ENCODE measurements around the gene NFIX.
A peak's percentile ranks its signal among the peaks of the same experiment; 100 is the strongest.

Gene NFIX

DNA sequence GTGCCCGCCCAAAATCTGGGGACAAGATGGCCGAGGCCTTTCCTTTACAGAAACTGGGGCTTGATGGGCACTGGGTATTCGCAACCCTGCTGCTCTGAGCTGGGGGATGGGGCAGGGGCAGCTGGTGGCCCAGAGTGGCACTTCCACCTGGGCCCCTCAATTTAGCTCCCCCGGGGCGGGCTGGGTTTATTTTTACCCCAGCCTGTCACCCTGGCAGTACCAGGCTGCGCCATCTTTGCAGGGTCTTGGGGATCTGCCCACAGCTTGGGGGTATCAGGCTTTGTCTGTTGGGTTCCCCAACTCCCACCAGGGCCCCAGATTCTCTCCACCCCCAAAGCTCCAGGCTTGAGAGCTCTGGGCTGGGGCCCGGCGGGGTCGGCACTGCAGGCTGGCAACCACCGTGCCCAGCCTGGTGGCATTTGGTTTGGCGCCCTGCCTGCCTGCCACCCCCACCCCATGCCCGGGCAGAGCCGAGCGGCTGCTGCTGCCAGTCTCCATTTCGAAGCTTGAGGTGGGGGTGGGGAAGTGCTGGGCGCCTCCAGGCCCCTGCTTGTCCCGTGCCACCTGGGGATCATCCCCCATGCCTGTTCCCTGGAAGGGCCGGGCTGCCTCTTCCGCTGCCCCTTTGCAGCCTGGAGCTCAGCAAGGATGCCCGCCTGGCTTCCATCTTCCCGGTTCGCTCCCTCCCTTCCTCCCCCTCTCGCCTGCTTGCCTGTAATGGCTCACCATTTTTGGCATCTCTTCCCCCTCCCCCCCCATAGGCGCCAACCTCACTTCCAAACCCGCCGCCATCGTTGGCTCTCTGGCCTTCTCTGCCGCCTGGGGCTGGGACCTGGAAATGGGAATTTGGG is 11.4 kb downstream of the NFIX start:
- peak in 15 of 56 donors; percentile 20 to 59 (median 41) for DNase-seq

- DNase-seq = peak in 16 of 56 donors; percentile 20 to 56 (median 42)
Measured at GRCh38 chr19:13007292-13008045, 12.2 kb downstream of the NFIX start.

- peak in 2 of 56 donors; percentile 9 to 23 for DNase-seq
Measured at GRCh38 chr19:13008926-13009787, 13.9 kb downstream of the NFIX start.

DNA sequence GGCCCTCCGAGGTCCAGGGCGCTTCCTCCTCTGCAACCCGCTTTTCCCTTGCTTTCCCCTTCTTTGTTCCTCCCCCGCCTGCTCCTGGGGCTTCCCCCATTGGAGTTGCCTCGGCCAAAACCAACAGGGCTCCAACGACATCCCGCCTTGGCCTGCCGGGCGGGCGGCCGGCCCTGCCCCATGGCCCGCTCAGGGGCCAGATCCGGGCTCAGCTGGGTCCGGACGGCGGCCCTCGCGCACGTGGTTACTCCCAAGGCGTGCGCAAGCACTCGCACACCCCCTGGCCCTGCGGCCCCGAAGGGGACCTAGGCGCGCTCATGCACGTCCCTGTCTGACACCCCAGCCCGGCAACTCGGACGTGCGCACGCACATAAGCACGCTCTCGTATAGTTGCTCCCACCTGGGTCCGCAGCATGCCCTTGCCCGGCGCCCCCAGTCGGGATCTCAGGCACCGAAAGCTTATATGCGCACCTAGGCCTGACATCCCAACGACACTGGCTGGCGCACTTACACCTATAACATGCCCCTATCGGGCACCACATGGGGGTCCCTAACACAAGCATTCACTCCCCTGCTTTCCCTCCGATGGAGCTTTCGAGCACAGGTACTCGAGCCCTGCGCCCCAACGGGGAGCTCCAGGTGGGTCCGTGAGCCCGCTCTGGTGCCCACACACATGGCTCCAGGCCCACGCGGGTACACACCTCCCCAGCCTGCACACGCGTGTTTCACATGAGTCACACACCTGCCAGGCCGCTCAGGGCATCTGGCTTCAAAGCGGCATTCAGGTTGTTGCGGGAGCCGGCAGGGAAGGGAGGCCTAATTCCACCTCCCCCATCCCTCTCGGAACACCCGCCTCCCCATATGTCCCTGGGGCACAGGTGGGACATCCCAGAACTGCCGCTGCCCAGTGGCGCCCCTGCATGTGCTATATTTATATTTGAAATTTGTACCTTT is 15.0 kb downstream of the NFIX start:
- DNase-seq = peak in 1 of 56 donors; percentile 15

GRCh38 chr19:13010992-13011652 is 15.8 kb downstream of the NFIX start:
- DNase-seq = no peak

DNA sequence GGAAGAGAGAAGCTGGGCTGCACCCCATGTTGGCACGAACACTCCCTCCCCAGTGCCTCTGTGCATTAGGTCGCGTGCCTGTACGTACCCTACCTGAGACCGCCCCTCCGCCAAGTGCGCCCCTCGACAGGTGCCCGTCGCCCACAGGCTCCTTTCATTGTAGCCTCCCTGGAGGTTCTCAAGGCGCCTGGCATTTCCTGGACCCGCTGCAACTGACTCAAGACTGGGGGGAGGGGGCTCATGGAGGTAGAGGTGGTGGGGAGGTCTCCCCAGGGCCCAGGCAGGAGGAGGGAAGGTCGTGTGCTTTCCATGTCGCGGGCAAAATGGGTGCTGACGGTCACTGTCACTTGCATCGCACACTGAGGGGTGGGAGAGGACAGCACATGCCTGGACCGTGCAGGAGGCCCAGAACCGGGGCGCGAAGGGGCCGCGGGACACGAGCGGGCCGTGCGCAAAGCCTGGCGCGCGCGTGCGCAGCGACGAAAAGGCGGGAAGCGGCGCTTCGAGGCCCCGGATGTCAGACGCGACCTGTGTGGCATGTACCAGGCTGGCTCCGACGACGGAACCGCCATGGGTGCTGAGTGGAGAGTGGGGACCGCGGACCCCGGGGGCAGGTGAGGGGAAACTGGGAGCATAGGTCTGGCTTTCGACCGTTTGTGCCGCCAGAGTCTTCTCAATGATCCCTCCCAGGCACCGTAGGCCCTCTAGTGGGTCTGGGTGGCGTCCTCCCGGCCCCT is 16.5 kb downstream of the NFIX start:
- no peak for DNase-seq

DNA sequence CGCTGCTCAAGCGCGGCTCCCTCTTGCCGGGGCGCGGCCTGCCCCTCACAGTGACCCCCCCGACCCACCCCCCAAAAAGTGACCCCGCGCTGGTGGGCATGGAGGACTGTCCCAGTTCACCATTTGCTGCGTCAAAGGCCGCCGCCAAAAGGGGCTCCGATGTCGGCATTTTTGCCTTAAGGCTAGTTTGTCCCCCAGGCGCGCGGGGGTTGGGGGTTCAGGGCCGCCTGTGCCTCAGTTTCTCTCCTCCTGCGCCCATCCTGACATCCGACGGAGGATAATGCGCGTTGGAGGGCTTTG is 17.1 kb downstream of the NFIX start:
- no peak for DNase-seq

DNA sequence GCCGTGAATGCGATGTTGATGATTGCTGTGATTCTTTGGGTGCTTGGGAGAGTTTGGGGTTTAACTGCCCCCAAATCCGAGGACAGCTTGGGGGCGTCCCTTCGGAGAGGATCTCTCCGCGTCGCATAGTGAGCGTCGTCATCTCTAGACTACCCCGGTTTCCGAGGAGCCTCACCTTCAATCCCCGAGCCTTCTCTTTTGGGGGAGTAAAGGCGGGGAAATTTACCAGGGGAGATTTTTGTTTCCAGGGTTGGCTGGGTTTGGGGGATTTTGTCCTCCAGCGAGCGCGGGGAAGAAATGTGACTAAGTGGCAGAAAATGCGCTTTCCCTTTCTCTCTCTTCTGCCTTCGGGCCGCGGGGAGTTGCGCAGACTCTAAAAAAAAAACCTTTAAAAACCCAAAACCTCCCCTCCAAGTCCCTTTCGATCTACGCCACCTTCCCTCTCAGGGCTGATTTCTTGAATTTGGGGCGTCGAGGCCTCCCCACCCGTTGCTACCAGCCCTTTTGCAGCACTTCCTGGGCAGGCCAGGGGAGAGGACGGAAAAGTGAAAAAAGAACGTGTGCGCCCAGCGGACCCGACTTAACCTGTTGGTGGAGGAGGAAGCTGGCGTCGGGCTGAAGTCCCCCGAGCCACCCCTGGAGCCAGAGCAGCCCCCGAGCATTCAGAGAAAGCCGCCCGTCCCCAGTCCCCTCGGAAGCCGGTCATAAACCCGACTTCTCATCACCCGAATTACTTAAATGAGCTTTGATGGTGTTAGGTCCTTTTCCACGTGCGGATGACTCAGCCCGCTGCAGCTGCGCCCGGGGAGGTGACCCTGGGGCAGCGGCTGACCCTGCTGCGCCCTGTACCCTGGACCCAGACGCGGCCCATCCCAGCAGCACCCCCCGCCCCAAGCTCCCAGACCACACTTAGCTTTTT is 17.7 kb downstream of the NFIX start:
- DNase-seq = peak in 16 of 56 donors; percentile 17 to 60 (median 41)

- peak in 6 of 56 donors; percentile 36 to 47 (median 41) for DNase-seq
Measured at GRCh38 chr19:13013649-13014048, 18.4 kb downstream of the NFIX start.

DNA sequence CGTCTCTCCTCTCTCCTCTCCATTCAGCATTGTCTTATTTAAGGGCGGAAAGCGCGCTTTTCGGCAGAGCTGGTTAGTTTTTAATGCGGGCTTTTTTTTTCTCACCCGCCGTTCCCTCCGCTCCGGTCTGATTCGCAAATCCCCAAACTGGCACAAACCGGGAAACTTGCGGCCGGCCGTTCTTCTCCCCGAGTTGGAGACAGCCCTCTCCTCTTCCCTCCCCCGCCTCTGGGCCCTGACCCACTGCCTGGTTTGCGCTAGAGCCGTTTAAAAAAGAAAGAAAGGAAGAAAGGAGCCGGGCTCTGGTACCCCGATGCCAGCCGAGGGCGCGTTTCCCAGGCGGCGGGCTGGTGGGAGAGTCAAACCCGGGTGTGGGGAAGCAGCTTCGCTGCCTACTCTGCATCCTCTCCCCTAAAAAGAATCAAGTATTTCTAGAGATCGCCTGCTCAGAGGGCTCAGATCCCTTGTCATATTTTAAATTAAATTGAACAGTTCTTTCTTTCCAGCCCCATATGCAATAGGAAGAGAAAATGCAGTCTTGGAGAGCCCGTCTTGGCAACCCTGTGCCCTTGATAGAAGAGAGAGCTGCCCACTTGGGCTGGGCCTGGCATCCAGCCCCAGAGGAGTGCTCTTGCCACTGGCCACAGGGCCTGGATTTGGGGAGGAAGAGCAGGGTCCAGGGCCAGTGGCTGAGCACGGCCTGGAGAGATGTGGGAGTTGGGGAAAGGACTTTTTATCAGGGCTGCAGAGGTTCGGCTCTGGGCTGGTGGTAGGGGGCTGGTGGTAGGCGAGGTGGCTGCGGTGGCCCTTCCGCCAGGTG is 19.0 kb downstream of the NFIX start:
- peak in 45 of 56 donors; percentile 25 to 79 (median 58) for DNase-seq

- DNase-seq = no peak
Measured at GRCh38 chr19:13014921-13015280, 19.6 kb downstream of the NFIX start.

DNA sequence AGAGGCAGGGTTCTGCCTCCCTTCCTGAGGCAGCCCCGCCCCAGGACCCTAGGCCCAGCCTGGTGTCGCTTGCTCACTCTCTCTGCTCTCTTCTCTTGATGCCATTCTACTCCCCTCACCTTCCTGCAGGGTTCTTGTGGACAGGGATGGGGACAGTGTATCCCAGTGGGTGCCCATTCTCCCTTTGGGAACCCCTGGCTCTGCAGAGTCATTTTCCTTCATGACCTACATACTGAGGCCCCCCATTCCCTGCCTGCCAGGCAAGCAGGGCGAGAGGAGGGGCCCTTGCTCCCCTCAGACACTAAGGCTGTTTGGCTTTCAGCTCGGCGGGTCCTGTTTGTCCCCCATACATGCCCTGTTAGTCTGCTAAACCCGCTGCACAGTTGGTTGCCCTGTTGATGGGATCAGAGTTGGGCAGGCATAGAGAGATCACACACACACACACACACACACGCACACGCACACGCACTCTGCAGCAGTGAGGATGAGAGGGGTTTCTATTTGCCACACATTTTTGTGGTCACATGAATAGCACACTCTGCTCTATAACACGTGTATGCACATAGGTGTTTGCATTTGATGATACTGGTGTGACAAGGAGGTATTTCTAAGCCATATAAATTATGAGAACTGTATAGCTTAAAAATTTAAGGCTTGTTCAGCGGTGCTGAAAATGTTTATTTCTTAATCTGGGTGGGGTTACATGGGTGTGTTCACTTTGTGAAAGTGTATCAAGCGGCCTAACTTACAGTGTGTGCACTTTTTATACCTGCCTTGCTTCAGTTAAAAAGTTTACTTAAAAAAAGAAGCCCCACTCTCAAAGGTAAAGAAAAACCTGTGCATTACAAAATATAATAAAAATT is 20.3 kb downstream of the NFIX start:
- peak in 1 of 56 donors; percentile 8 for DNase-seq

DNA sequence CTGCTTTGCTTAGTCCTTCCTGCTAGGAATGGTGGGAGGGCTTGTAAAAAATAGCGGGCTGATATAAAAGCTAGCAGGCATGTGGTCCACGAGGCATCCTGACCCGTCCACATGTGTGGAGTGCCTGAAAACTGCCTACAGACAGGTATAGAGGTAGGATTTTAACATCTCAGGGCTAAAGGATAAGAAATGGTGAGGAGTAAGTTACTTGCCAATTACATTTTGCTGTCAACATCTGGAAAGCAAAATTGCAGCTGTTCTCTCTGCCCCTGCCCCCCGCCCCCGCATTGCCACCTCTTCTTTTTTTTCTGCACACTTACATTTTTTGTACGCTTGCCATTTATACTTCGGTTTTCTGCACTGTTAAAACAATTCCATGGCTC is 21.0 kb downstream of the NFIX start:
- DNase-seq = no peak

DNA sequence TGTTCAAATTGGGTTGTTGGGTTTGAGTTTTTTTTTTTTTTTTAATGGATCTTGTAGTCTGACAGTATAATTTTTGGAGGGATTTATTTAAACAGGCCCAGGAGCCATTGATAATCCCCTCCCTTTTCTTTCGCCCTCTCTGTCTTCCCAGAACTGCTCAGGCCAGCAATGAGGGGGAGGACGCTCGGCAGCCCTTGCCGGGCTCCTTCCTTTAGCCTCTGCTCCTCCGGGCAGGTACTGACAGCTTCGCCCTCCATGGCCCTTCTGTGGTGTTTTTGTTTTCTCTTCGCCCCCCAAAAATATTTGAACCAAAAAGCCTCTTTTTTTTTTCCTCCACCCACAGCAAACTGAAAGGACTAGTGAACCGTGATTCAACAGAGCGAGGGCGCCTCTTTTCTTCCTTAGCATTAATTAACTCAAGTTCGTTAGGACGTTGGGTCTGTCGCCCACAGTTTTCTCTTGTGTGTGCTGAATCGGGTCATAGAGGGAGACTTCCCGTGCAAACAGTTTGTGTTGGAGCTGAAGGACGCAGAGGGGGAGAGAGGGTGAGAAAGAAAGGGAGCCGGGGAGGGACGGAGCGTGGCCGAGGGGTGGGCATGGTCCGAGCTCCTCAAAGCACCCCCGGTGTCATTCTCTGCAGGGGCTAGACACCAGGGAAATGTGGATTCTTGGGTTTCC is 21.5 kb downstream of the NFIX start:
- peak in 20 of 56 donors; percentile 23 to 67 (median 42) for DNase-seq

GRCh38 chr19:13017306-13018034 is 22.2 kb downstream of the NFIX start:
- peak in 8 of 56 donors; percentile 20 to 65 (median 38) for DNase-seq
